ENCODE results near the gene ZNF407. TPM values are rescaled to one million over a fixed set of nuclear protein-coding genes. Genes with fewer than 3 reads are reported as not detected.

Gene ZNF407
- total and polyA plus RNA-seq, 2 experiments from 2014 or later: 2.1 to 10.4 TPM

DNA sequence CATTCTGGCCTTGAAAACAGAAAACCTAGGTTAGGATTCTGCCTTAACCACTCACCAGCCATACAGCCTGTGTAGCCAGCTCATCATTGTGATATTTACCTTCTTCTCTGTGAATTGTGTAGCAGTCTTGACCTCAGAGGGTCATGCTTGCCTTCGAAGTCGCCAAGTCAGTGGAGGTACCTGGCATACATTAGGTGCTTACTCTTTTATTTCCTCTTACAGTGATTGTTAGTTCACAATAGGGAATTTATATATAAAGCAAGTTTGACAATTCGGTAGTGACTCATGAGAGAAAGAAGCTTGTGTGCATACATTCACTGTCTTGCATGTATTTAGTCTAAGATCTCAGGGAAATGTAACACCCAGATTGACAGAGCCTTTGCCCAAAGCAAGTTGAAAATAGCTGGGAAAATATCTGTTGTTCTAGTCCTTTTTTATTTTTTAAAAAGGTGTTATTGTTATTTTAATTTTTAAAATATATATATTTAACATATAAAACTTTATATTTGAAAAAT lies 320.7 kb downstream of the ZNF407 start:
- ATAC-seq (no peak), DNase-seq (ENCODE audit: low spot score) (no peak)
- no peaks in the 10 kb centered on the region for H3K79me2 ChIP-seq (replicated peaks; ENCODE audit: insufficient read depth)
- no peaks in the 10 kb centered on the region for H3K9me2 ChIP-seq (ENCODE audit: insufficient read depth)
- no peak overlapping the region; the same call in 1 of the 2 replicates for H3K27ac ChIP-seq (ENCODE audit: low read depth)
- H3K4me1 Mint-ChIP-seq: peaks cover 45% of the 10 kb centered on the region
- no peak for TF ChIP-seq POLR2AphosphoS5 (IDR thresholded peaks at IDR 0.05; ENCODE audit: low read depth)
- TF ChIP-seq, protein P1, sequence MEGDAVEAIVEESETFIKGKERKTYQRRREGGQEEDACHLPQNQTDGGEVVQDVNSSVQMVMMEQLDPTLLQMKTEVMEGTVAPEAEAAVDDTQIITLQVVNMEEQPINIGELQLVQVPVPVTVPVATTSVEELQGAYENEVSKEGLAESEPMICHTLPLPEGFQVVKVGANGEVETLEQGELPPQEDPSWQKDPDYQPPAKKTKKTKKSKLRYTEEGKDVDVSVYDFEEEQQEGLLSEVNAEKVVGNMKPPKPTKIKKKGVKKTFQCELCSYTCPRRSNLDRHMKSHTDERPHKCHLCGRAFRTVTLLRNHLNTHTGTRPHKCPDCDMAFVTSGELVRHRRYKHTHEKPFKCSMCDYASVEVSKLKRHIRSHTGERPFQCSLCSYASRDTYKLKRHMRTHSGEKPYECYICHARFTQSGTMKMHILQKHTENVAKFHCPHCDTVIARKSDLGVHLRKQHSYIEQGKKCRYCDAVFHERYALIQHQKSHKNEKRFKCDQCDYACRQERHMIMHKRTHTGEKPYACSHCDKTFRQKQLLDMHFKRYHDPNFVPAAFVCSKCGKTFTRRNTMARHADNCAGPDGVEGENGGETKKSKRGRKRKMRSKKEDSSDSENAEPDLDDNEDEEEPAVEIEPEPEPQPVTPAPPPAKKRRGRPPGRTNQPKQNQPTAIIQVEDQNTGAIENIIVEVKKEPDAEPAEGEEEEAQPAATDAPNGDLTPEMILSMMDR (conservative IDR thresholded peaks at IDR 0.05; ENCODE audit: low read depth in 2 of 2): no peak
- H3K27me3 ChIP-seq (ENCODE audit: insufficient read depth): no peaks in the 10 kb centered on the region
- H3K9me3 Mint-ChIP-seq: no peaks in the 10 kb centered on the region
- no peak overlapping the region for H2AFZ ChIP-seq
- H3K36me3 Mint-ChIP-seq (ENCODE audit: low read depth): no peaks in the 10 kb centered on the region
- H3K27ac Mint-ChIP-seq: no peak overlapping the region
- H3K4me3 ChIP-seq: no peak overlapping the region
- no peaks in the 10 kb centered on the region for H3K36me3 ChIP-seq (ENCODE audit: insufficient read depth)
- H3K4me2 ChIP-seq: no peak overlapping the region
- no peak overlapping the region for H3K4me3 Mint-ChIP-seq
- no peaks in the 10 kb centered on the region for H4K20me1 ChIP-seq (replicated peaks; ENCODE audit: insufficient read depth)
- no peaks in the 10 kb centered on the region for H3F3A ChIP-seq (replicated peaks; ENCODE audit: low read depth)
- H3K4me1 ChIP-seq (ENCODE audit: insufficient read depth): peaks cover 36% of the 10 kb centered on the region
- H3K27me3 Mint-ChIP-seq (ENCODE audit: insufficient read depth, low read depth, poor library complexity): peaks cover 4% of the 10 kb centered on the region

DNA sequence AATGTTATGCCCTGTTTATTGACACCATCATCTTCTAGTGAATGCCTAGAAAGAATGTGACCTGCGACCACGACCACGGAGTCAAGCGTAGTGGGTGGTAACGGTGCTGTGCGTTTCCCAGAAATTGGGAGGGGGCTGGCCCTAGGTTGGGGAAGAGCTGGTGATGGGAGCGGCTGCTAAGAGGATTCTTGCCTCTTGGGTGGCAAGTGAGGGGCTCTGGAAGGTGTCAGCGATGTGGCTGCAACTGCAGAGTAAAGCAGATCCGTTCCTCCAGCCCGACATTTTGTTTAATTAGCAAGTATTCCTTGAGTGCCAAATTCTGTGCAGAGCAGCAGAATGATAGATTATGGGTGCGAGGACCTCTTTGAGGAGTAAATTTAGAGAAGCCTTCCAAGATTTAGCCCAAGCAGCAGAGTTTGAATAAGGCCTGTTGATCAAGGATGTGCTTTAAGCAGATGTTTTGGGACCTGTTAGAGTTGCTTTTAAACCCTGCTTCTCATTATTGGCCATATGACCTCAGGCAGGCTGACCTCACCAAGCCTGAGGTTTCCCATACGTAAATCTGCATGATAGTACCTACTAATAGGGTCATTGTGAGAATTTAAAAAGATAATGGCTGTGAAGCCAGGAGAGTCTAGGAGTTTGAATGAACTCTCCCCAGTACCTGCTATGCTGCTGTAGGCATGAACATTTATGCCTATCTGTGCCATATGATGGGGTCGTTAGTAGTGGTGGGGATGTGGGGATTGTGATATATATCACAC lies 323.6 kb downstream of the ZNF407 start:
- H3K27me3 ChIP-seq (ENCODE audit: insufficient read depth): no peaks in the 10 kb centered on the region
- H4K20me1 ChIP-seq (replicated peaks; ENCODE audit: insufficient read depth): no peaks in the 10 kb centered on the region
- no peaks in the 10 kb centered on the region for H3F3A ChIP-seq (replicated peaks; ENCODE audit: low read depth)
- Mint-ChIP-seq H3K4me3 (peak overlapping the region; percentile 14; the same call in 2 of the 3 replicates), H3K27ac (peak overlapping the region; percentile 85), H3K27me3 (ENCODE audit: insufficient read depth, low read depth, poor library complexity) (no peaks in the 10 kb centered on the region), H3K4me1 (peaks cover 53% of the 10 kb centered on the region), H3K36me3 (ENCODE audit: low read depth) (no peaks in the 10 kb centered on the region), H3K9me3 (no peaks in the 10 kb centered on the region)
- H3K4me3 ChIP-seq: peak overlapping the region; percentile 6; the same call in 1 of the 2 replicates
- no peak overlapping the region for H2AFZ ChIP-seq
- peak; percentile 83 for TF ChIP-seq NANOG (IDR thresholded peaks at IDR 0.05; ENCODE audit: borderline replicate concordance)
- no peak for TF ChIP-seq CREB1 (CRISPR knock-in tag; IDR thresholded peaks at IDR 0.05; ENCODE audit: low read depth)
- ATAC-seq: peak; percentile 95
- no peaks in the 10 kb centered on the region for H3K9me2 ChIP-seq (ENCODE audit: insufficient read depth)
- no peaks in the 10 kb centered on the region for H3K36me3 ChIP-seq (ENCODE audit: insufficient read depth)
- H3K79me2 ChIP-seq (replicated peaks; ENCODE audit: insufficient read depth): no peaks in the 10 kb centered on the region
- DNase-seq (ENCODE audit: low spot score): peak; percentile 75
- H3K4me2 ChIP-seq: peak overlapping the region; percentile 27
- H3K27ac ChIP-seq (ENCODE audit: low read depth): peak overlapping the region; percentile 81
- H3K4me1 ChIP-seq (ENCODE audit: insufficient read depth): peaks cover 48% of the 10 kb centered on the region

DNA sequence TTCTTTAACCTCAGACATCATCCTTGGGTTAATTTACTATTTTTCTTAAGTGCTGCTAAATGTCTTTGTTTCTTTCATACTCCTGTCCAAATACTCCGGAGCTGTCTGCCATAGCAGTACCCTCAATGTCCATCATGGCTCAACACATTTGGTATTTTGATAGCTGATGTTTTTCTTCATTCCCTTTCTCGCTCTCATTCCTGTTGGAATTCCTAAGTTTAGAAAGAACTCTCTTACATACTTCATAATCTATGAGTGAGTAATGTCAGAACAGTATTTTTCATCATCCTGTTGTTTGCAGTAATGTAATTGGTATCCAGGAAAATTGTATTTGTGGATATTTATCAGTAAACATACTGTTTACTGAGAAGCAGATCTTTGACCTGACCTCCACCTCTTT lies 328.4 kb downstream of the ZNF407 start:
- Histone ChIP-seq H4K20me1 (replicated peaks; ENCODE audit: insufficient read depth) (no peaks in the 10 kb centered on the region), H3K27me3 (ENCODE audit: insufficient read depth) (no peaks in the 10 kb centered on the region), H3F3A (replicated peaks; ENCODE audit: low read depth) (no peaks in the 10 kb centered on the region), H3K79me2 (replicated peaks; ENCODE audit: insufficient read depth) (no peaks in the 10 kb centered on the region), H3K36me3 (ENCODE audit: insufficient read depth) (no peaks in the 10 kb centered on the region), H2AFZ (no peak overlapping the region), H3K4me2 (peak overlapping the region; percentile 9; the same call in 1 of the 2 replicates), H3K4me3 (no peak overlapping the region), H3K9me2 (ENCODE audit: insufficient read depth) (no peaks in the 10 kb centered on the region), H3K4me1 (ENCODE audit: insufficient read depth) (peaks cover 47% of the 10 kb centered on the region), H3K27ac (ENCODE audit: low read depth) (no peak overlapping the region)
- no peaks in the 10 kb centered on the region for H3K36me3 Mint-ChIP-seq (ENCODE audit: low read depth)
- H3K27me3 Mint-ChIP-seq (ENCODE audit: insufficient read depth, low read depth, poor library complexity): peaks cover 4% of the 10 kb centered on the region
- DNase-seq (ENCODE audit: low spot score) (no peak), ATAC-seq (no peak)
- peaks cover 56% of the 10 kb centered on the region for H3K4me1 Mint-ChIP-seq
- H3K27ac Mint-ChIP-seq: no peak overlapping the region; the same call in 1 of the 2 replicates
- no peaks in the 10 kb centered on the region; the same call in 2 of the 3 replicates for H3K9me3 Mint-ChIP-seq
- no peak overlapping the region for H3K4me3 Mint-ChIP-seq
- TF ChIP-seq POLR2AphosphoS5 (IDR thresholded peaks at IDR 0.05; ENCODE audit: low read depth) (no peak), NANOG (IDR thresholded peaks at IDR 0.05; ENCODE audit: borderline replicate concordance) (no peak), STAT1 (IDR thresholded peaks at IDR 0.05; ENCODE audit: unreplicated experiment) (no peak), EZH2phosphoT487 (IDR thresholded peaks at IDR 0.05; ENCODE audit: unreplicated experiment) (no peak), ZNF114 (CRISPR knock-in tag; IDR thresholded peaks at IDR 0.05) (no peak), ZNF331 (CRISPR knock-in tag; IDR thresholded peaks at IDR 0.05; ENCODE audit: low read depth) (no peak), JUNB (IDR thresholded peaks at IDR 0.05; ENCODE audit: unreplicated experiment) (no peak)
- TF ChIP-seq, protein P1 (conservative IDR thresholded peaks at IDR 0.05; ENCODE audit: low read depth in 2 of 2): no peak
- TF ChIP-seq, protein P2, sequence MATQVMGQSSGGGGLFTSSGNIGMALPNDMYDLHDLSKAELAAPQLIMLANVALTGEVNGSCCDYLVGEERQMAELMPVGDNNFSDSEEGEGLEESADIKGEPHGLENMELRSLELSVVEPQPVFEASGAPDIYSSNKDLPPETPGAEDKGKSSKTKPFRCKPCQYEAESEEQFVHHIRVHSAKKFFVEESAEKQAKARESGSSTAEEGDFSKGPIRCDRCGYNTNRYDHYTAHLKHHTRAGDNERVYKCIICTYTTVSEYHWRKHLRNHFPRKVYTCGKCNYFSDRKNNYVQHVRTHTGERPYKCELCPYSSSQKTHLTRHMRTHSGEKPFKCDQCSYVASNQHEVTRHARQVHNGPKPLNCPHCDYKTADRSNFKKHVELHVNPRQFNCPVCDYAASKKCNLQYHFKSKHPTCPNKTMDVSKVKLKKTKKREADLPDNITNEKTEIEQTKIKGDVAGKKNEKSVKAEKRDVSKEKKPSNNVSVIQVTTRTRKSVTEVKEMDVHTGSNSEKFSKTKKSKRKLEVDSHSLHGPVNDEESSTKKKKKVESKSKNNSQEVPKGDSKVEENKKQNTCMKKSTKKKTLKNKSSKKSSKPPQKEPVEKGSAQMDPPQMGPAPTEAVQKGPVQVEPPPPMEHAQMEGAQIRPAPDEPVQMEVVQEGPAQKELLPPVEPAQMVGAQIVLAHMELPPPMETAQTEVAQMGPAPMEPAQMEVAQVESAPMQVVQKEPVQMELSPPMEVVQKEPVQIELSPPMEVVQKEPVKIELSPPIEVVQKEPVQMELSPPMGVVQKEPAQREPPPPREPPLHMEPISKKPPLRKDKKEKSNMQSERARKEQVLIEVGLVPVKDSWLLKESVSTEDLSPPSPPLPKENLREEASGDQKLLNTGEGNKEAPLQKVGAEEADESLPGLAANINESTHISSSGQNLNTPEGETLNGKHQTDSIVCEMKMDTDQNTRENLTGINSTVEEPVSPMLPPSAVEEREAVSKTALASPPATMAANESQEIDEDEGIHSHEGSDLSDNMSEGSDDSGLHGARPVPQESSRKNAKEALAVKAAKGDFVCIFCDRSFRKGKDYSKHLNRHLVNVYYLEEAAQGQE (IDR thresholded peaks at IDR 0.05; ENCODE audit: unreplicated experiment): no peak
